Chondrocyte (in vitro differentiated cells): ENCODE results near the gene AGBL2. TPM values are rescaled to one million over a fixed set of nuclear protein-coding genes. Genes with fewer than 3 reads are reported as not detected.

Source experiments
- DNase-seq: peaks from one replicate; pipeline ENCODE4 v3.0.0; 2021; ENCODE audit warnings: mixed read lengths, low spot score
- H3K27ac Mint-ChIP-seq: one replicate; pipeline ENCODE4 v1.8.0; 2021; ENCODE audit warnings: mild to moderate bottlenecking, moderate library complexity, mixed read lengths; ENCODE audit not compliant: unreplicated experiment
- H3K27me3 Mint-ChIP-seq: 2 replicates; pipeline ENCODE4 v1.8.0; 2021; ENCODE audit warnings: low read depth, mixed read lengths
- H3K36me3 Mint-ChIP-seq: 2 replicates; pipeline ENCODE4 v1.8.0; 2021; ENCODE audit warnings: low read depth, mixed read lengths
- H3K4me1 Mint-ChIP-seq: 2 replicates; pipeline ENCODE4 v1.8.0; 2021; ENCODE audit warnings: low read depth, mild to moderate bottlenecking, mixed read lengths
- H3K4me3 Mint-ChIP-seq: one replicate; pipeline ENCODE4 v1.8.0; 2021; ENCODE audit warnings: mild to moderate bottlenecking, moderate library complexity, mixed read lengths; ENCODE audit not compliant: unreplicated experiment
- H3K9me3 Mint-ChIP-seq: 2 replicates; pipeline ENCODE4 v1.8.0; 2021; ENCODE audit warnings: low read depth, mixed read lengths
- CTCF ChIP-seq: fragments of 200-600 bp; sonication (generic); IDR thresholded peaks from 2 replicates; pipeline ENCODE4 v1.5.0; 2021; ENCODE audit warnings: antibody characterized with exemption, mild to moderate bottlenecking, moderate library complexity
- total RNA-seq: library from RNA; stranded (reverse); gene quantifications from 3 replicates; pipeline ENCODE4 v1.2.1, GENCODE V29; 2021

AGBL2 gene
- total RNA-seq, 1 donor from 2014 or later = 0.40 TPM

GRCh38 chr11:47659276-47659675, 55.9 kb downstream of the AGBL2 start:
- Mint-ChIP-seq H3K4me1 (peaks cover 4% of the 10 kb centered on the region), H3K27me3 (no peaks in the 10 kb centered on the region), H3K9me3 (no peaks in the 10 kb centered on the region), H3K36me3 (no peaks in the 10 kb centered on the region), H3K4me3 (no peak overlapping the region), H3K27ac (no peak overlapping the region)
- TF ChIP-seq CTCF = no peak
- DNase-seq = peak; percentile 21

GRCh38 chr11:47656260-47656885, 58.8 kb downstream of the AGBL2 start:
- peaks cover 3% of the 10 kb centered on the region for H3K9me3 Mint-ChIP-seq
- H3K27ac Mint-ChIP-seq = no peak overlapping the region
- no peaks in the 10 kb centered on the region for H3K4me1 Mint-ChIP-seq
- TF ChIP-seq CTCF = no peak
- no peak overlapping the region for H3K4me3 Mint-ChIP-seq
- peaks cover 2% of the 10 kb centered on the region for H3K27me3 Mint-ChIP-seq
- H3K36me3 Mint-ChIP-seq = no peaks in the 10 kb centered on the region
- no peak for DNase-seq

GRCh38 chr11:47651818-47652469, 63.2 kb downstream of the AGBL2 start:
- DNase-seq = no peak
- H3K4me3 Mint-ChIP-seq = no peak overlapping the region
- no peak overlapping the region for H3K27ac Mint-ChIP-seq
- no peak for TF ChIP-seq CTCF
- H3K36me3 Mint-ChIP-seq = no peaks in the 10 kb centered on the region
- H3K9me3 Mint-ChIP-seq = peaks cover 3% of the 10 kb centered on the region
- peaks cover 2% of the 10 kb centered on the region for H3K27me3 Mint-ChIP-seq
- no peaks in the 10 kb centered on the region for H3K4me1 Mint-ChIP-seq

GRCh38 chr11:47649276-47649675, 65.9 kb downstream of the AGBL2 start:
- Mint-ChIP-seq H3K4me3 (no peak overlapping the region), H3K27ac (no peak overlapping the region), H3K36me3 (no peaks in the 10 kb centered on the region), H3K4me1 (no peaks in the 10 kb centered on the region), H3K9me3 (peaks cover 3% of the 10 kb centered on the region), H3K27me3 (peaks cover 2% of the 10 kb centered on the region)
- no peak for TF ChIP-seq CTCF
- no peak for DNase-seq

GRCh38 chr11:47646019-47646418, 69.2 kb downstream of the AGBL2 start:
- Mint-ChIP-seq H3K27me3 (no peaks in the 10 kb centered on the region), H3K27ac (no peak overlapping the region), H3K4me3 (no peak overlapping the region), H3K36me3 (no peaks in the 10 kb centered on the region), H3K9me3 (no peaks in the 10 kb centered on the region), H3K4me1 (peaks cover 14% of the 10 kb centered on the region)
- DNase-seq = no peak
- no peak for TF ChIP-seq CTCF
